Inflammatory macrophage treated with lipopolysaccharide for 4 hours (primary cell): ENCODE data around the gene C19orf38.

Source experiments
- DNase-seq: peaks from one replicate; pipeline ENCODE4 v3.0.0-alpha.2; 2020

The C19orf38 gene

GRCh38 chr19:10913716-10914340 is 65.6 kb downstream of the C19orf38 start:
- DNase-seq = no peak

DNA sequence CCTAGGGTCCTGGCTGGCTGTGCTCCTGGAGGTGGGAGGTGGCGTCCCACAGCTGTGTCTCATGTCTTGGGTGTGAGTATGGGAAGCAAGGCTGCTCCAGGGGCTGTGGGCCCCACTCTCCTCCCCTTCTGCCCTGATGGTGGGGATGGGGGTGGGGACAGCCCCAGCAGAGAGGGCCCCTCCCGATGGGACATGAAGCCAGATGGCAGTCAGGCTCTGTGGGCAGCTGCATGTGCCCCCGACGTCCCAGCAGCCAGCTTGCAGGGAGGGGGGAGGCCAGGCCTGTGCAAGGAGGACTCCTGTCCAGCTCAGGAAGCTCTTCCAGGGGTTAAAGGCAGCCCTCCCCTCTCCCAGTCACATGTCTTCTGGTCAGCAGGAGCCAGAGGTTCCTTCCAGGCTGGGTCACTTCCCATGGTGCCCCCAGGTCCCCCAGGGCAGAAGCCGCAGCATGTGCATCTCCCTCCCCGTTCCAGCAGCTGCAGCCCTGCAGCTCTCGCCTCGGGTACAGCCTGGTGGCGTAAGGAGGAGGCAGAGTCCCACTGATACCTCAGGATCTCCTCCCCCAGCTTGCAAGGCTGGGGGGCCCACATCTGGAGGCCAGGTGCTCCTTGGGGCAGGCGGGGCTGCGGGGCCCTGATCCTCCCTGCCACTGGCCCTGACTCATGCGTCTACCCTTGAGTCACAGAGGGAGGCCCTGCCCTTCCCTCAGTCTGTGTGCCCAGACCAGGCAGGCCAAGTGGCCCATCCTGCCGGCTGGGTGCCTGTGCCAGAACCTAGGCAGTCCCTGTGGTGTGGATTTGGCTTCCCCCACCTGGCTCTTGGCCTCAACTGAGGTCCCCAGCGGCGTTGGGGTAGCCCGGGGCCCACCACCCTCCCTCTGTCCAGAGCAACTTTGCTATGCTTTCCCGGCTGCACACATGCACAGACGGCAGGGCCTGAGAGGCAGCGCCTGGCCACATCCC is 67.2 kb downstream of the C19orf38 start:
- DNase-seq = no peak

DNA sequence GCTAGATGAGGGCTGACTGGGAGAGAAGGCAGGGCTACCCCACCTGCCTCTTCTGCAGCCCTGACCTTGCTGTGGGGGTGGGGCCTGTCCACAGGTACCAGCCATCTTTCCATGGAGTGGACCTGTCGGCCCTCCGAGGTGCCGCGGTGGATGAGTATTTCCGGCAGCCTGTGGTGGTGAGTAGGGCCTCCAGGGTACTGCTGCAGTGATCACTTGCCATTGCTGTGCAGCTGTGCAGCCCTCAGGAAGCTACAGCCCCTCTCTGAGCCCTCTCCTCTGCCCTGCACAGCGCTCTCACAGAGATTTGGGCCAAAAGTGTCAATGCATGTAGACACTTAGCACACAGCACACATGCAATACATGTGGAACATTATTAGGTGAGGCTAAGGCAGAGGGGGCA is 68.4 kb downstream of the C19orf38 start:
- no peak for DNase-seq

GRCh38 chr19:10918359-10918758 is 70.1 kb downstream of the C19orf38 start:
- no peak for DNase-seq
